Measurements from ENCODE around the gene ZNF263.

The ZNF263 gene

GRCh38 chr16:3327514-3327913 is 44.2 kb downstream of the ZNF263 start:
- DNase-seq (ENCODE audit: low spot score), result no peak

GRCh38 chr16:3328104-3328503 is 44.8 kb downstream of the ZNF263 start:
- no peak for DNase-seq (ENCODE audit: low spot score)

GRCh38 chr16:3328643-3329042 is 45.4 kb downstream of the ZNF263 start:
- DNase-seq (ENCODE audit: low spot score), result no peak
